Trophoblast cell (in vitro differentiated cells and primary cell): ENCODE measurements around the gene ARMC6.
"Not testable (repeated sequence)": the region's sequence is repeated elsewhere in the genome, so short reads cannot be mapped to it uniquely, and the experiment has no call there.

ENCODE experiments used
- DNase-seq, 2 donors: peaks; one replicate each; pipeline ENCODE4 v3.0.0-alpha.2; 2016
- H2AFZ ChIP-seq: 2 replicates; pipeline ENCODE4 v1.6.1; 2013; ENCODE audit warnings: low read length, moderate library complexity, mild to moderate bottlenecking; ENCODE audit not compliant: insufficient read depth, poor library complexity
- H2AK5ac ChIP-seq: 2 replicates; pipeline ENCODE4 v1.6.1; 2013; ENCODE audit warnings: mild to moderate bottlenecking, low read length
- H2BK120ac ChIP-seq: 2 replicates; pipeline ENCODE4 v1.6.1; 2013; ENCODE audit warnings: low read length, mild to moderate bottlenecking, moderate library complexity; ENCODE audit not compliant: insufficient read depth, poor library complexity
- H2BK12ac ChIP-seq: 2 replicates; pipeline ENCODE4 v1.6.1; 2013; ENCODE audit warnings: mild to moderate bottlenecking, low read length, moderate library complexity
- H2BK5ac ChIP-seq: 2 replicates; pipeline ENCODE4 v1.6.1; 2013; ENCODE audit warnings: low read length, low read depth, moderate library complexity, mild to moderate bottlenecking; ENCODE audit not compliant: poor library complexity
- H3K14ac ChIP-seq: 2 replicates; pipeline ENCODE4 v1.6.1; 2013; ENCODE audit warnings: mild to moderate bottlenecking, low read length
- H3K18ac ChIP-seq: 2 replicates; pipeline ENCODE4 v1.6.1; 2013; ENCODE audit warnings: mild to moderate bottlenecking, low read length
- H3K23ac ChIP-seq: 2 replicates; pipeline ENCODE4 v1.6.1; 2013; ENCODE audit warnings: low read length
- H3K27ac ChIP-seq: 2 replicates; pipeline ENCODE4 v1.5.1; 2013; ENCODE audit warnings: low read depth, mild to moderate bottlenecking, inconsistent platforms, low read length, moderate library complexity
- H3K27me3 ChIP-seq: 2 replicates; pipeline ENCODE4 v1.6.1; 2013; ENCODE audit warnings: inconsistent platforms, mild to moderate bottlenecking, low read length, moderate library complexity; ENCODE audit not compliant: insufficient read depth
- H3K36me3 ChIP-seq, 2 experiments: 1 replicate in 1 of 2; 2 replicates in 1 of 2; pipeline ENCODE4 v1.6.1; 2013; ENCODE audit warnings: low read length in 2 of 2, mild to moderate bottlenecking in 2 of 2, moderate library complexity in 1 of 2; ENCODE audit not compliant: insufficient read depth in 2 of 2, control insufficient read depth in 1 of 2
- H3K4ac ChIP-seq: 2 replicates; pipeline ENCODE4 v1.6.1; 2013; ENCODE audit warnings: low read depth, mild to moderate bottlenecking, low read length, moderate library complexity
- H3K4me1 ChIP-seq, 2 experiments: 1 replicate in 1 of 2; 2 replicates in 1 of 2; pipeline ENCODE4 v1.6.1; 2013; ENCODE audit warnings: low read length in 2 of 2, mild to moderate bottlenecking in 2 of 2, moderate library complexity in 1 of 2; ENCODE audit not compliant: insufficient read depth in 2 of 2, control insufficient read depth in 1 of 2
- H3K4me2 ChIP-seq: 2 replicates; pipeline ENCODE4 v1.6.1; 2013; ENCODE audit warnings: inconsistent platforms, mild to moderate bottlenecking, low read length, moderate library complexity
- H3K4me3 ChIP-seq: 2 replicates; pipeline ENCODE4 v1.5.1; 2013; ENCODE audit warnings: mild to moderate bottlenecking, low read depth, low read length, inconsistent platforms
- H3K79me1 ChIP-seq: one replicate; pipeline ENCODE4 v1.6.1; 2013; ENCODE audit warnings: low read length
- H3K79me2 ChIP-seq: 2 replicates; pipeline ENCODE4 v1.6.1; 2013; ENCODE audit warnings: low read length, mild to moderate bottlenecking; ENCODE audit not compliant: control insufficient read depth, insufficient read depth, poor library complexity
- H3K9ac ChIP-seq: 2 replicates; pipeline ENCODE4 v1.6.1; 2013; ENCODE audit warnings: mild to moderate bottlenecking, low read length
- H3K9me3 ChIP-seq: 2 replicates; pipeline ENCODE4 v1.6.1; 2013; ENCODE audit warnings: low read depth, mild to moderate bottlenecking, control low read depth, inconsistent platforms, low read length; ENCODE audit not compliant: insufficient read depth
- H4K12ac ChIP-seq: 2 replicates; pipeline ENCODE4 v1.6.1; 2013; ENCODE audit warnings: low read depth, mild to moderate bottlenecking, low read length, moderate library complexity
- H4K8ac ChIP-seq: 2 replicates; pipeline ENCODE4 v1.6.1; 2013; ENCODE audit warnings: low read depth, mild to moderate bottlenecking, low read length, moderate library complexity
- H4K91ac ChIP-seq: one replicate; pipeline ENCODE4 v1.6.1; 2013; ENCODE audit warnings: low read depth, mild to moderate bottlenecking, low read length, moderate library complexity
- WGBS: extraction: QIAGEN DNeasy Blood & Tissue Kit; methylation state at CpG from one replicate; pipeline ENCODE4 v1.1.7; 2013; ENCODE audit warnings: missing lambda C conversion rate; ENCODE audit not compliant: insufficient read length, insufficient coverage; ENCODE audit errors: extremely low coverage; 5-methylcytosine and 5-hydroxymethylcytosine counted together

Gene ARMC6

GRCh38 chr19:19098703-19099632, 65.6 kb downstream of the ARMC6 start:
- Histone ChIP-seq H3K4ac (no peak overlapping the region), H3K9me3 (peaks cover 2% of the 10 kb centered on the region), H3K4me2 (no peak overlapping the region), H4K91ac (no peak overlapping the region), H3K27me3 (no peaks in the 10 kb centered on the region), H3K4me1 (peaks cover 2 to 11% of the 10 kb centered on the region in 2 experiments), H2BK5ac (no peak overlapping the region), H3K4me3 (no peak overlapping the region), H4K8ac (no peak overlapping the region), H3K9ac (no peak overlapping the region), H3K23ac (no peak overlapping the region), H4K12ac (no peak overlapping the region), H3K14ac (no peak overlapping the region), H3K36me3 (no peaks in the 10 kb centered on the region), H2BK12ac (no peak overlapping the region), H3K79me1 (no peaks in the 10 kb centered on the region), H3K27ac (no peak overlapping the region), H2BK120ac (no peak overlapping the region), H2AFZ (no peak overlapping the region), H2AK5ac (no peak overlapping the region), H3K18ac (no peak overlapping the region), H3K79me2 (no peaks in the 10 kb centered on the region)
- WGBS = no CpG with 5 or more reads among the region's 18 CpGs
- no peak for DNase-seq

- no peak overlapping the region for H4K12ac ChIP-seq
- peaks cover 2% of the 10 kb centered on the region for H3K79me1 ChIP-seq
- no peak overlapping the region for H3K27ac ChIP-seq
- H3K4ac ChIP-seq = no peak overlapping the region
- H2BK5ac ChIP-seq = no peak overlapping the region
- H3K18ac ChIP-seq = no peak overlapping the region
- H3K4me3 ChIP-seq = no peak overlapping the region
- no peak overlapping the region for H3K14ac ChIP-seq
- WGBS = no CpG with 5 or more reads among the region's 8 CpGs
- no peak overlapping the region for H2AK5ac ChIP-seq
- no peaks in the 10 kb centered on the region for H3K27me3 ChIP-seq
- H3K9me3 ChIP-seq = peaks cover 2% of the 10 kb centered on the region
- H3K4me2 ChIP-seq = no peak overlapping the region
- no peak overlapping the region for H3K23ac ChIP-seq
- no peaks in the 10 kb centered on the region for H3K36me3 ChIP-seq
- no peak overlapping the region for H2BK12ac ChIP-seq
- H4K91ac ChIP-seq = no peak overlapping the region
- no peak overlapping the region for H2AFZ ChIP-seq
- H3K9ac ChIP-seq = no peak overlapping the region
- H3K79me2 ChIP-seq = peaks cover 2% of the 10 kb centered on the region
- no peak for DNase-seq
- H4K8ac ChIP-seq = no peak overlapping the region
- H2BK120ac ChIP-seq = no peak overlapping the region
- peaks cover 5 to 25% of the 10 kb centered on the region in 2 experiments for H3K4me1 ChIP-seq
Observed at GRCh38 chr19:19101540-19101939, 68.1 kb downstream of the ARMC6 start.

- H4K12ac ChIP-seq, H3K4ac ChIP-seq, H3K9me3 ChIP-seq, H3K9ac ChIP-seq, H3K18ac ChIP-seq, H3K27me3 ChIP-seq, H3K36me3 ChIP-seq, H3K79me1 ChIP-seq, H2AK5ac ChIP-seq, H3K79me2 ChIP-seq, H4K91ac ChIP-seq, H3K4me2 ChIP-seq, H4K8ac ChIP-seq, H3K23ac ChIP-seq, H3K27ac ChIP-seq, H3K14ac ChIP-seq, H2AFZ ChIP-seq, H2BK12ac ChIP-seq, H2BK120ac ChIP-seq, H2BK5ac ChIP-seq, H3K4me3 ChIP-seq: not testable (repeated sequence)
- no CpG with 5 or more reads among the region's 10 CpGs for WGBS
- peaks cover 3 to 17% of the 10 kb centered on the region in 2 experiments for H3K4me1 ChIP-seq
- DNase-seq = peak; percentile 32 to 63
Observed at GRCh38 chr19:19102566-19102965, 69.2 kb downstream of the ARMC6 start.

GRCh38 chr19:19103167-19103566, 69.8 kb downstream of the ARMC6 start:
- Histone ChIP-seq H3K79me1 (peaks cover 2% of the 10 kb centered on the region), H3K79me2 (peaks cover 2% of the 10 kb centered on the region), H4K8ac (no peak overlapping the region), H3K14ac (no peak overlapping the region), H3K18ac (no peak overlapping the region), H3K36me3 (no peaks in the 10 kb centered on the region), H4K12ac (no peak overlapping the region), H3K27me3 (no peaks in the 10 kb centered on the region), H3K4ac (no peak overlapping the region), H3K27ac (no peak overlapping the region), H2BK12ac (no peak overlapping the region), H2BK5ac (no peak overlapping the region), H3K9me3 (peaks cover 2% of the 10 kb centered on the region), H2AFZ (no peak overlapping the region), H3K4me2 (no peak overlapping the region), H3K4me1 (peaks cover 3 to 15% of the 10 kb centered on the region in 2 experiments), H3K4me3 (no peak overlapping the region), H3K9ac (no peak overlapping the region), H2AK5ac (no peak overlapping the region), H2BK120ac (no peak overlapping the region), H3K23ac (no peak overlapping the region), H4K91ac (no peak overlapping the region)
- peak; percentile 86 to 90 for DNase-seq
- no CpG with 5 or more reads among the region's 11 CpGs for WGBS
